ENCODE measurements around the gene LYST.

LYST gene

DNA sequence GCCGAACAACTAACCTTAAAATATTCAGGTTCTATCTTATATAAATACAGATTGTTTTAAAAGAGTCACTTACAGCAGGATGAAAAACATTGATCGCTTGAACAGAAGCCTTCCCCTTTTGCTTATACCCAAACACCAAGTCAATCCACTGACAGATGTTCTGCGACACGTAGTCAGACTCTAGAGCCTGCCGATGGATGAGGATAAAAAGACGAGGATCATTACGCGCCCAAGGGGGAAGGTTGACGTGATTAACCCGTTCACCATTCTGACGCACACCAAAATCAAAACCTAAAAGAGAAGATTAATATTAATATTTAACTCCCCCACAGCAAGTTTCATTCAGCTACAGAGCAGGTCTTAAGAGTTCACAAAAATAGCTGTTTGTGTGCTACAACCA is 157.7 kb downstream of the LYST start:
- no peak for DNase-seq

DNA sequence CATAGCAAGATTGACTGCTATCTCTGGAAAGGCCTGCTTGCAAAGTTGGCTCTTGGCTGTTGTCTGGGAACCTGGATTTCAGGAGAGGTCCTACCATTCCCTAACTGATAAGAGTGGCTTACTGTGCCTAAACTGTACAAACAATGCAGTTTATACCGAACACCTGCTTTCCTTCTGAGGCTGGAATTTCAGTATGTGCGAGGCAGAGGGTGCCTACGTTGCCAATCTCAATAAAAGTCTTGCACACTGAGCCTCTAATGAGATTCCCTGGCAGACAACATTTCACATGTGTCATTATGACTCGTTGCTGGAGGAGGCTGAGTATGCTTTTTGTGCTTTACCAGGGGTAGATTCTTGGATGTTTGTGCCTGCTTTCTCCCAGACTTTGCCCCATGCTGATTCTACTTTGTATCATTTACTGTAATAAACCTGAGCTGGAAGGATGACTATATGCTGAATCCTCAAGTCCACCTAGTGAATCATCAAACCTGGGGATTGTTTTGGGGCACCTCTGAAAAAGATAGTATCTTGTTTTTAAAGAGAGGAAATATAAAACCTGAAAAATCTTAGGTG is 158.2 kb downstream of the LYST start:
- DNase-seq, result no peak

DNA sequence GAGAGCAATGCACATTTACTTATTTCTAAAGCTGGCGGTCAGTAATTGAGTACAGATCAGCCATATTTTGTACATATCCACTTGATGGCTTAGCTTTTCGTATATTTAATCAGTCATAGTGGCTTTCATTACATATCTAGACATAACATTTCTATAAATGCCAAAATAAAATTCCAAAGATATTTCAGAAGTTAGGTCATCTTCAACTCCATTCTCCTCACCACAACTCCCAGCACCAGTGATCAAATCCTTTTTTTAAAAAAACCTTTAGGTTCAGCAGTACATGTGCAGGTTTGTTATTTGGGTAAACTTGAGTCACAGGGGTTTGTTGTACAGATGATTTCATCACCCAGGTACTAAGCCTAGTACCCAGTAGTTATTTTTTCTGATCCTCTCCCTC is 163.2 kb downstream of the LYST start:
- no peak for DNase-seq

DNA sequence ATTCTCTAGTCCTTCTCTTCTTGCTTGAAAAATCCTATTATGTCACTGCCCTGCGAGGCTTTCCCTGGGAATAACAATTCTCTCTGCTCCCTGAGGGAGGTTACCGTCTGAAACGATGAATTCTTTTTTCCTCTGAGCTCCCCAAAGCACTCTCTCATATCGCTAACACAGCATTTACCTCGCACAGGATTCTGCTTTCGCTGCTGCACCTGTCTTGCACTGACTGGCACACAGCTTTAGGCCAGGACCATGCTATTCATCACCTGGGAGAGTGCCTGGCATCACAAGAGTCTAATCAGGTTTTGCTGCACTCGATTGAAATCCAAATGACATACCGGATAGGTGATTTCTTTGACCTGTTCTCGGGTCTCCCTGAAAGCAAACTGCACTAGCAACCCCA is 164.3 kb downstream of the LYST start:
- DNase-seq, result no peak

DNA sequence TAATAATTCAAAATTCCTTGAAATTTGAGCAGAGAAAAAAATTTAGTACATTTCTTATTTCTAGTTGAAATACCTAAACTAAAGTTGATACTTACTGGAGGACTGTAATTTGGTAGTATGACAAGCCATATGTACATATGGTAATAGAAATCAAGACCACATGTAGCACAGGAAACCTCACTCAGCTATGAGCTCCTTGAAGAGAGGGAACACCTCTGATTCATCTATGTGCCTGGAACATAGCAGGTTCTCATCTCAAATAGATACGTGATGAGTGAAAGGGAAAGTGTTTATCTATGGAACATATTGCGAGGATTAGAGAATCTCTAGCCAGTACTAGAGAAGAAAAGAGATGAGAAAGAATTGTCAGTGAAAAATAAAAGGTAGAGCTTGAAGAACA is 169.2 kb downstream of the LYST start:
- no peak for DNase-seq

DNA sequence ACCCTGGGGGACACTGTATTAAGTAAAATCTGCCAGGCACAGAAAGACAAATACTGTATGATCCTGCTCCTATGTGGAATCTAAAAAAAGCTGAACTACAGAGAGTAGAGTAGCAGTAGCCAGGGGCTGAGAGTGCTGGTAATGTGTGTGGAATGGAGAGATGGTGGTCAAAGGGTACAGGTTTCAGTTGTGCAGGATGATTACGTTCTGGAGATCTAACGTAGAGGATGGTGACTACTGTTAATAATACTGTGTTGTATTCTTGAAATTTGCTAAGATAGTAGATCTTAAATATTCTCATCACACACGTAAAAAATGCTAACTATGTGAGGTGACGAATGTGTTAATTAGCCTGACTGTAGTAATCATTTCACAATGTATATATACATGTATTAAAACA is 177.3 kb downstream of the LYST start:
- no peak for DNase-seq

DNA sequence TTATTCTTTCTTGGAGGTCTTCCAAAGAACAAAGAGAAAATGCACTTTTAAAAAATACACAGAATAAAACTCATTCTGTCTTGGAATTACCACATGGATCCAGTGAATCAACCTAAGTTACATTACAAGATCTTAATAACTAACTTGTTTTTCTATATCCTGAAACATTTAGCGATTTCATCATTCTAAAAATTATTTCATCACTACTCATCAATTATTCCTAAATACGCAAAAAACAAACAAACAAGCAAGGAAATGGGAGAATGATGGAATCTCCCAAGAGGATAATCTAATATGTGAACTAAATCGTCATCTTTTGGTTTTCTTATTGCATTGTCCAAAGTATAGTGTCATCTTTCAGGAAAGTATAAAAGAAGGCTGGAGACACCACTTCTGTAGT is 178.6 kb downstream of the LYST start:
- DNase-seq, result no peak

DNA sequence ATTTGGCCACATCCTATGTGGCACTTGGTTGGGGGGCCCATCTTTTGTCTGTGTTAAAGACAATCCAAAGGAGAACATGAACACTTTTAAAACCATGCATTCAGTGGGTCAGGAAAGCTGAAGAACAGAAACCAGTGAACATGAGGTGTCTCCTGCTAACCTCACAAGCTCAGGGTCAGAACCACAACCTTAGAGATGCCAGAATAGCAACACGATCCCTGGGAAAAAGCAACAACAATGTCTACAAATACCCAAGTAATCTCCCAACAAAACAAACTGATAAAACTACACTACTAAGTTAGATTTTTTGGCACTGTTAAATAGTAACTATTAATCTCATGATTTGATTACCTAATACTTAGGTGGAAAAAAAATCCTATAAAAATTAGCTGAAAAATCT is 183.1 kb downstream of the LYST start:
- no peak for DNase-seq

DNA sequence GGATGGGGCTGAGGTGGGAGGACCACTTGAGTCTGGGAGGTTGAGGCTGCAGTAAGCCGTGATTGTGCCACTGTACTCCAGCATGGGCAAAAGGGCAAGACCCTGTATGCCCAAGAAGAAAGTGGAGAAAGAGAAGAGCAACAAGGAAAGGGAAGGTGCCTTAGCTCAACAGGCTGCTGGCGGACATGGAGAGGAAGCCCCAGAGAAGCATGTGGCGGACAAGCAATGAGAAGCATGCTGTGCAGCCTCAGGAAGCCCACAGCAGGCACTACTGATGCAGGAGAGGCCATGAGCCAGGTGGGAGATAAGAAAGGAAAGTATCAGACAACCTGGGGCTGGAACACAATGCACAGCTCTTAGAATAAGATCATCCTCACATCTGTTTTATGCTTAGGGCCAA is 184.5 kb downstream of the LYST start:
- DNase-seq, result no peak

DNA sequence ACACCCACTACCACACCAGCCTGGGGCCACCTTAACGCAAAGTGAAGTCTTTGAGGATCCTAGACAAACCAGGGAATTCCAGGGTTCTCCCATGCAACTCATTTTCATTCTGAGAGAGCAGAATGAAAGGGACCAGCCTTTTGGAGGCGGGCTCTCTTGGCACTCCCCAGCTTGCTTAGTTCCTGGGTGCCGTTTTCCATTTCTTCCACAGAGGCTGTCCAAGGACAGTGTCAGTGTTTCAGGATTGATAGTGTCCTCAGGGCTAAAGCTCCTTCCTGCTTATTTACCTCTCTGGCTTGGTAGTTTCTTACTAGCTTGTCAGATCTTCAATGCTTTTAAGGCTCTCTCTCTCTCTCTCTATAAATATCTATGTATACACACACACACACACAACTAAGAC is 187.1 kb downstream of the LYST start:
- DNase-seq, result no peak

DNA sequence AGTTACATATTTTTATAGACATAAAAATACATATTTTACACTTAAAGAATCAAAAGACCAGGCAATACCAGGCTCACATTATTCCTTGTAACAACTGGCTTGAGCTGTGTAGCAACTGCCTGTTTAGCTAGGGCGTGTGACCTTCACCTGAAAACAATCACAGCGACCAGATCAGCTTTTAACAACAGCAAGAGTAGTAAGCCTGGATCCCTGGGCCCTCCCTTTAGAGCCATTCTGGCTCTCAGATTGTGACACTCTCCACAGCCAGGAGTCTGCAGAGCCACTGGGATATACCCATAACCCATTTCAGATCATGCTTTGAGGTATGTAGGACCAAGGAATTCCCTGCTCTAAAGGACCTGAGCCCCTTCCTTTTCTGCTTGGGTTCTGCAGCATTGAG is 187.7 kb downstream of the LYST start:
- no peak for DNase-seq

DNA sequence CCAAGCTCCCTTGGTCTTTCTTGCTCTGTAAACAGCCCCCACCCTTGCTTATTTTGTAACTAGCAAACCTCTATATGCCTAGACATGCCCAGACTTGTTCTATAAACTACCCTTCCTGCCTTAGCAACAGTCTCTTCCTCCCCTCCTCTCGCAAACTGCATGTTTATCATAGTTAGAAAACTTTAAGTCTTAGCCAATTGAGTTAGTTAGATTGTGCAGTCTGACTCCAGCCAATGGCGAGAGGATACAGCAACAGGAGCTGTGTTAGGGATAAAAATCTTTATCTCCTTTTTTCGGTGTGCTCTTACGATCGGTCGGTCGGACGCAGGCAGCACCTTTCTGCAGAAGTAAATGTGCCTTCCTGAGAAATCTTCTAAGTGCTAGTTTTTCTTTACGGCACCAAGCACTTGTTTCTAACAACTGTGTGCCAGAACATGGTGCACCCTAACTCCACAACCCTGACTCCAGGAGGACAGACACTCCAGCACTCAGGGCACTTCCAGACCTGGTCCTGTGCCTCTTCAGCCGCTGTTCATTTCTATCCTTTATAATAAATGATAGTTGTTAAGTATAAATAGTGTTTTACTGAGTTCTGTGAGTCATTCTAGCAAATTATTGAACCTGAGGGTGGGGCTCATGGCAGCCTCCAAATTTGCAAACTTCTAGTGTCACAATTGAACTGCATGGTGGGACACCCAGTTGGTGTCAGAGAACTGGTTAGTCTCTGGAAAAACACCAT is 191.4 kb downstream of the LYST start:
- no peak for DNase-seq

DNA sequence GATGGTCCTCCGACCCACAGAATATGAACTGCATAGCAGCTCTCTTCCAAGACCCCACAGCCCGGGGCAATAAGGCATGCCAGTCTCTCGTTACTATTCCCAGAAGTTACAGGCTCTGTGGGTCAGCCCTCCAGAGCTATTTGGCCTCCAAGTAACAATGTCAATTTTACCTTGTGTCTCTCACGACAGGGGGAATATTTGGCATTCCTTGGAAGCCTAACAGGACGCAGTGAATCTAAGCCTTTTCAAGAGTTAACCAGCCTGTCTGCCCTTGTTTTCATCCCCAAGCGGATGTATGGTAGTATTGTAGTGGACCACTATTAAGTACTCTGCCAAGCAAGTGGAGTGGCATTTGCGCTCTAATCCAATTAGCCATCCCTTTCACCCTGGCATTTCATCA is 192.7 kb downstream of the LYST start:
- DNase-seq, result no peak

DNA sequence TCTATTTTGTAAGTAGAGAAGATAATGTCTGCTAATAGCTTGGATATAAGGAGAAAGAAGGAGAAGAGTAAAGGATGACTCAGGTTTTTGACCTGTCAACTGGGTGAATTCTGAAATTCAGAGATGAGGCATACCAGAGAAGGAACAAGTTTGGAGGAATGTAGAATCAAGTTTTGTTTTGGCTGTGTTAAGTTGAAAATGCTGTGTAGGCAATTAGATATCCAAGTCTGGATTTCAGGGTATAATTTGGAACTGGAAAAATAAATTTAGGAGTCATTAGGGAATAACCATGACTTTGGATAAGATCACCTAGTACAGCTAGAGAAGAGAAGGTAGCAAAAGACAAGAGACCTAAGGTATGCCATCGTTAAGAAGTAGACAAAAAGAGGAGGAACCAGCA is 194.7 kb downstream of the LYST start:
- no peak for DNase-seq

DNA sequence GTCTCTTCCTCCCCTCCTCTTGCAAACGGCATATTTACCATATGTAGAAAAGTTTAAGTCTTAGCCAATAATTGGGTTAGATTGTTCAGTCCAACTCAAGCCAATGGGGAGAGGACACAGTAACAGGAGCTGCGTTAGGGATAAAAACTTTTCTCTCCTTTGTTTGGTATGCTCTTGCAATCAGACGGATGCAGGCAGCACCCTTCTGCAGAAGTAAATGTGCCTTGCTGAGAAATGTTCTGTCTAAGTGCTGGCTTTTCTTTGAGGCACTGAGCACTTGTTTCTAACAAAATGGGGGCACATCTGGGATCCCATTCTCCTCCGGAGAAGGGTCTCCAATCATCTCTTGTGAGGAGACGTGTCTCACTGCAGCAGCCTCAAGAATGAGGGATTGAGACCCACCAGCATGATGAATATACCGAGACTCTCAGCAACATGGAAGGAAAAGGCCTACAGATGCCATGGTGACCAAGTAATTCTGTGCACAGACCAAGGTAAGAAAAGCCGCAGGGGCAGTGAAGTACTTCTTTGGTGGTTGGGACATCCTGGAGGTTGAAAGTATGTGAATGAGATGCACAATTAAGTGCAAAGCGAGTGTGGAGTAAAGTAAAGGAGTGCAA is 196.4 kb downstream of the LYST start:
- DNase-seq, result no peak

DNA sequence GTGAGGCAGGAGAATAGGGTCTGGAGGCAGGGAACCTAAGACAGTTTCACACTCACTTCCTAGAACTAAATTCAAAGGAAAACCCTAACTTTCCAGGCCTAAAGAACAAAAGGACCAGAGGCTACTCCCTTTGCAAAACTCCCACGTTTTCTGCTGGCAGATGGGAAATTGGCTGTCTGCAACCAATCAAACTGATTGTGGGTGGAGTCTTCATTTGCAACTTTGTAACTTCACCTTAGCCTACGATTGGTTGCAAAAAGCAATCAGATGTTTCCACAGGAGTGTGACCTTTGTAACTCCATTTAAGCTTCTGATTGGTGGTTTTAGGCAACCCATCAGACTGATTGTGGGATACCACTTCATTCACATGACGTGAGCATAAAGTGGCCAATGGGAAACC is 197.4 kb downstream of the LYST start:
- no peak for DNase-seq

DNA sequence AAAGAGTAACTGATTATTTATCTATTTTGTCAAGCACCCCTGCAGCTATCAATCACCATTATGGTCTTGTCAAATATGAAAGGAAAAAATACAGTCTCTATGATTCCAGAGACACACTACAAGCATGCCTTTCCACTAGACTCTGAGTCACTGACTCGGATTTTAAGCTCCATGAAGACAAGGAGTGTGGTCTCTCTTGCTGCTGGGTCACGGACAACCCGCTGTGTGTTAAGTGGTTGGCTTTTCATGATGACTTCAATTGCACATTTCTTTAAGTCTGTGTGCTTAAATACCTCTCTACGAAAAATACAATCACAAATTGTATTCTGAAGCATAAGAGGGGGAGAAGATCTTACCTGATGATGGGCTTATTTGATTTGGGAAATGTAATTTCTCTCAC is 203.1 kb downstream of the LYST start:
- no peak for DNase-seq

DNA sequence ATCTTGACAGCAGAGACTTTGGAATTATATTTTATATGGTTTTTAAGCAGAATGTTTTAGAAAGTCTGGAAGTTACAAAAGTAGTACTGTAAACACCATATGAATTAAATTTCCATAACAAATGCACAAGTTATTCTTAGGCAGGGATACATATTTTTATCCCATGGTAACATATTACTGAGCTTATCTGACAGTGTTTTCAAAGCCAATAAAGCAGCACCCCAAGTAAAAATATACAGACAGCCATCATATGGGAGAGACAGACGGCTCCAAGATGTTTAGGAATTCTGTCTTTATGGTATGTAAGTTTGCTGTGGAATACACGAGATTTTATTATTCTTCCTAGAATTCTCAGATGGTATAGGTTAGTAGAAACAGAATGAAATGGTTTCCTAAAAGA is 205.1 kb downstream of the LYST start:
- DNase-seq, result no peak

DNA sequence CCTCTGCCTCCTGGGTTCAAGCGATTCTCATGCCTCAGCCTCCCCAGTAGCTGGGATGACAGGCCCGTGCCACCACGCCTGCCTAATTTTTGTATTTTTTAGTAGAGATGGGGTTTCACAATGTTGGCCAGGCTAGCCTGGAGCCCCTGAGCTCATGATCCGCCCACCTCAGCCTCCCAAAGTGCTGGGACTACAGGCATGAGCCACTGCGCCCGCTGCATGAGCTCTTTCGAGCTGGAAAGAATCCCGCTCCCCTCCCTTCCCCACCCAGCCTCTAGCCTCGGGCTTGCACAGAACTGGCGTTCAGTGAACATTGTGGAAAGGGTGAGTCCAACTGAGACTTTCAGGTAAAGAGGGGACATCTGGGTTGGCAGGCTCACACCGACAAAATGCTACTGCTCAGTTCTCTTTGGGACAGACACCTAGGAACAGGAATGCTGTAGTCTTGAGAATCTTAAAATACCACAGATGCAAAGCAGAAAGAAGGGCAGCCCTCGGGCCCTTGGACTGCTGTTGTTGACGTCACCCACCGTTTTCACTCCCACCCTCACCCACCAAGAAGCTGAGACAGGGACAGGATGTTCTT is 207.4 kb downstream of the LYST start:
- no peak for DNase-seq

DNA sequence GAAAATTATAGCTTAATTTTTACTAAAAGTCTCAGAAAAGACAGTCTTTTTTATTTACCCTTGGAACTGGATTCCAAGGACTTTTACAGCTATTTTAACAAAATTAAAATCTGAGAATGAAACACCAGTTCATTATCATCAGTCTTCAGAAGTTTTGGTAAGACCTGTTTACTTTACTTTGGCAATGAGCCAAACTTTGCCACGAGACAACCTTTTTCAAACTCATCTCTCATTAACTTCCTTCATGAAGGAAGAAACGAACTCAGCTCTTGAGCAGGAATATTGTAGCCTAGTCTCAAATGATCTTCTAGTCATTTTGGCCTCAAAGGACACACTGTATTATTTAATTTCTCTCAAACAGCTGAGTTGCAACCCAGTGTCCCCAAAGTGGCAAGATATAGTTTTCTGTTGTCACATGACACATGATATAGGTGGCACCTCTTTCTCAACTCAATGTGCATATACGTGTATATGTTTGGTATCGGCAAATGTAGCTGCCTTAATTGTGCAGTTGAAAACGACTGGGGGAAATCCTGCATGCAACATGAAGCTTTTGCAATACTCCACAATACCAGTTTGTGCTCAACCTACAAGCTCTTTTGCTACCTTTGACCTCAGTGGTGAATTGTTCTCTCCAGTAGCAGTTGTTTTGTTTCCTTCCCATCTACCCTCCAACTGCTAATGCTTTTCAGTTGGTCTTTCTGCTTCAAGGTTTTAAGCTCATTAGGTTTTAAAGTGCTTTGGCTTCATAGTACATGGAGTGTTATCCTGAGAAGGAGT is 208.8 kb downstream of the LYST start:
- no peak for DNase-seq

DNA sequence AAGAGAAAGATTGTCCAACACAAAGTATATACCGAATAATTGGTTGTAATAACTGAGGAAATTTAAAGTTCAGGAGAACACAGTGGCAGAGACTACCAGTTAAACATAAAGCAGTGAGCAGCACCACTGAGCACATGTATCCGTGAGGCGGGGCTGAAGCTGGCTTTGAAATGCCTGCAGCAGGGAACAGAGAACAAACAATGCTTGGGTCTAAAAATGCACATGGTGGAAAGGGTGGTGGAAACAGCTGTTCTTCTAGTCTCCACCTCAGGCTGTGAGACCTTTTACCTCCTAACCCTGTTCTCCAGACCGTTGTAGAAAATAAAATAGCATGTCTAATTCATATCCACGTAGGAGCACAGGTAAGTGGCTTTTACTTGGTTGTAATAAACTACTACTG is 209.4 kb downstream of the LYST start:
- DNase-seq, result no peak

DNA sequence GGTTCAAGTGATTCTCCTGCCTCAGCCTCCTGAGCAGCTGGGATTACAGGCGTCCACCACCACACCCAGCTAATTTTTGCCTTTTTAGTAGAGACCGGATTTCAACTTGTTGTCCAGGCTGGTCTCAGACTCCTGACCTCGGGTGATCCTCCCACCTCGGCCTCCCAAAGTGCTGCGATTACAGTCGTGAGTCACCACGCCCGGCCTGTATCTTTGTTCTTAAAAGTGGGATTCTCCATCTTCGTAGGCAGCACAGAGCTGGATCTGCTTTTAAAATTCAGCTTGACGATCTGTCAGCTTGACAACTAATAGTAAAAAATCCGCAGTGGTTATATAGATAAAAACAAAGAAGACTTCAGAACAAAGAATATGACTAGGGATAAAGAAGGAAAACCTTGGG is 214.3 kb downstream of the LYST start:
- no peak for DNase-seq

DNA sequence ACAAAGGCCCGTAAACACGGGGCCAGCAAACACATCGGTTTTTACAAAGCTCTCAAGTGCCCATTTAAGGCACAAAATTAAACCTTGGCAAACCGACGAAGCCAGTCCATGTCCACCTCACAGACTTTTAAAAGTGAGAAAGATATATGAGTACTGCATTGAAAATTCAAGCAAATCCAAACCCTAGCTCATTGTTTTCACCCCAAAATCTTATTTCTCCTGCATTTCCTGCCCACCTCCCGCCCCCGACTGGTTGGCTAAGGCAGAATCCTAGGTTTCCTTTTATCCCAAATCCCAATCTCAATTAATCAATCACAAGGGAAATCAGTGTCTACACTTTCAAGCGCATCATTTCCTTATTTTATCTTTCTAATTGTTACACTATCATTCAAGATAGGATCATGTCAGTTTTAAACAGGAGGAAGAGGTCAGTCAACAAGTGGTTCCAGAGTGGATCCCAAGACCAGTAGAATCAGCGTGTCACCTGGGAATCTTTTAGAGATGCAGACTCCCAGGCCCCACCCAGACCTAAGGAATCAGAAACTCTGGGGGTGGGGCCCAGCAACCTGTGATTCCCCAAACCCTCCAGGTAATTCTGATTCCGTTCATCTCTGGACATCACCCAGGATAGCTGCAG is 215.4 kb downstream of the LYST start:
- DNase-seq, result no peak

Data from KG1 (cell line).